B cell (primary cell): ENCODE measurements around the gene TNMD. TPM values are rescaled to one million over a fixed set of nuclear protein-coding genes. Genes with fewer than 3 reads are reported as not detected.

Experiments used
- ATAC-seq: fragments of 200-7000 bp; cut with Tn5 transposase; one replicate; pipeline ENCODE4 v1.10.0; 2021; ENCODE audit warnings: low read depth, mild to moderate bottlenecking, moderate number of reproducible peaks, moderate library complexity
- CTCF ChIA-PET: fragments of 350-600 bp; sonication (Branson Sonifier 250); formaldehyde crosslinking; loops from one replicate; lab custom pipeline; 2021; ENCODE audit warnings: antibody characterized with exemption, inconsistent platforms; lab: Charles Lee
- POLR2A ChIA-PET: fragments of 350-600 bp; sonication (Branson Sonifier 250); formaldehyde crosslinking; loops from one replicate; lab custom pipeline; 2021; ENCODE audit warnings: antibody characterized with exemption; lab: Charles Lee
- DNase-seq: peaks from one replicate; pipeline ENCODE4 v3.0.0; 2013
- H2AFZ ChIP-seq: 2 replicates; pipeline ENCODE4 v1.6.1; 2012; ENCODE audit warnings: mild to moderate bottlenecking, low read depth, low read length; ENCODE audit not compliant: insufficient read depth, poor library complexity, severe bottlenecking
- H3K27ac ChIP-seq, 2 donors: 1 replicate in 1 of 2; 2 replicates in 1 of 2; pipeline ENCODE4 v1.5.1; 2012 to 2013; ENCODE audit warnings: low read length in 2 of 2, mild to moderate bottlenecking in 2 of 2, moderate library complexity in 1 of 2
- H3K27me3 ChIP-seq, 4 experiments: fragments of 200-600 bp in 1 of 4; sonication (generic) in 1 of 4; replicated peaks in 1 of 4; 1 replicate in 2 of 4; 2 replicates in 2 of 4; pipeline versions ENCODE4 v1.6.1 to v1.7.0; 2013 to 2016; ENCODE audit warnings: low read length in 3 of 4, mild to moderate bottlenecking in 2 of 4, mixed read lengths in 1 of 4, moderate library complexity in 1 of 4; ENCODE audit not compliant: insufficient read depth in 4 of 4, control insufficient read depth in 3 of 4; ENCODE audit errors: control extremely low read depth in 1 of 4
- H3K36me3 ChIP-seq, 2 experiments: replicated peaks in 1 of 2; 1 replicate in 1 of 2; 2 replicates in 1 of 2; pipeline versions ENCODE4 v1.6.1 to v1.7.1; 2013; ENCODE audit warnings: low read length in 1 of 2; ENCODE audit not compliant: insufficient read depth in 2 of 2, control insufficient read depth in 1 of 2; ENCODE audit errors: control extremely low read depth in 1 of 2, extremely low read depth in 1 of 2
- H3K4me1 ChIP-seq, 2 donors: fragments of 200-600 bp in 1 of 2; sonication (generic) in 1 of 2; 1 replicate in 1 of 2; 2 replicates in 1 of 2; pipeline versions ENCODE4 v1.5.1 to v1.6.1; 2013 to 2017; ENCODE audit warnings: low read length in 2 of 2; ENCODE audit not compliant: control insufficient read depth in 2 of 2, insufficient read depth in 2 of 2
- H3K4me2 ChIP-seq: replicated peaks from 2 replicates; pipeline ENCODE3; 2012; ENCODE audit warnings: mild to moderate bottlenecking, low read depth, low read length; ENCODE audit not compliant: poor library complexity, severe bottlenecking
- H3K4me3 ChIP-seq, 5 experiments: fragments of 200-600 bp in 1 of 5; sonication (generic) in 1 of 5; 1 replicate in 3 of 5; 2 replicates in 2 of 5; pipeline versions ENCODE4 v1.5.1 to v1.7.0; 2011 to 2016; ENCODE audit warnings: low read length in 4 of 5, mild to moderate bottlenecking in 4 of 5, low read depth in 2 of 5, control low read depth in 1 of 5, moderate library complexity in 1 of 5; ENCODE audit not compliant: insufficient read depth in 1 of 5; ENCODE audit errors: control extremely low read depth in 1 of 5, extremely low read depth in 1 of 5
- H3K79me2 ChIP-seq: fragments of 200-600 bp; sonication (generic); one replicate; pipeline ENCODE4 v1.6.0; 2016; ENCODE audit warnings: low read length; ENCODE audit not compliant: control insufficient read depth, insufficient read depth
- H3K9ac ChIP-seq: fragments of 200-600 bp; sonication (generic); 2 replicates; pipeline ENCODE4 v1.6.1; 2017; ENCODE audit warnings: mild to moderate bottlenecking, low read length, moderate library complexity
- H3K9me3 ChIP-seq, 3 donors: one replicate each; pipeline versions ENCODE4 v1.6.1 to v1.7.1; 2013; ENCODE audit warnings: low read length in 2 of 3; ENCODE audit not compliant: control insufficient read depth in 2 of 3, insufficient read depth in 1 of 3; ENCODE audit errors: control extremely low read depth in 1 of 3
- H4K20me1 ChIP-seq: 2 replicates; pipeline ENCODE4 v1.6.0; 2012; ENCODE audit warnings: mild to moderate bottlenecking, low read length; ENCODE audit not compliant: insufficient read depth, control insufficient read depth, poor library complexity, severe bottlenecking
- H3K27ac Mint-ChIP-seq: one replicate; pipeline ENCODE4 v1.8.0; 2021; ENCODE audit warnings: mixed read lengths
- H3K27me3 Mint-ChIP-seq: one replicate; pipeline ENCODE4 v1.8.0; 2021; ENCODE audit warnings: mixed read lengths
- H3K4me1 Mint-ChIP-seq: one replicate; pipeline ENCODE4 v1.8.0; 2021; ENCODE audit warnings: mixed read lengths
- H3K4me3 Mint-ChIP-seq: one replicate; pipeline ENCODE4 v1.8.0; 2021; ENCODE audit warnings: mixed read lengths
- H3K9me3 Mint-ChIP-seq: one replicate; pipeline ENCODE4 v1.8.0; 2022; ENCODE audit warnings: mixed read lengths; ENCODE audit not compliant: insufficient read depth
- CTCF ChIP-seq: fragments of 200-600 bp; IDR thresholded peaks from one replicate; pipeline ENCODE4 v1.8.0; 2022; ENCODE audit warnings: antibody characterized with exemption, mild to moderate bottlenecking
- EZH2 ChIP-seq: IDR thresholded peaks from 2 replicates; pipeline ENCODE4 v1.6.1; 2012; ENCODE audit warnings: borderline replicate concordance, low read depth, mild to moderate bottlenecking, moderate library complexity, low read length; ENCODE audit not compliant: insufficient read depth, poor library complexity, severe bottlenecking
- WGBS: methylation state at CpG from one replicate; pipeline ENCODE4 v1.1.5; 2013; ENCODE audit warnings: missing lambda C conversion rate; ENCODE audit not compliant: insufficient coverage; 5-methylcytosine and 5-hydroxymethylcytosine counted together
- intact Hi-C: fragments of 100-400 bp; cut with micrococcal nuclease; formaldehyde crosslinking; loops from one replicate; pipeline ENCODE4 v1.10.0; 2022
- polyA plus RNA-seq: library from polyadenylated mRNA; depleted of rRNA; stranded (reverse); fragments of >200 nt; gene quantifications from 2 replicates; pipeline ENCODE4 v1.2.3, GENCODE V29; 2012
- total RNA-seq, 2 donors: library from RNA; stranded (reverse); fragments of 120-200 nt in 1 of 2; gene quantifications; 1 replicate in 1 of 2; 2 replicates in 1 of 2; pipeline versions ENCODE4 v1.2.3 to v1.2.4, GENCODE V29; 2013 to 2022

Gene TNMD
- total and polyA plus RNA-seq, 2 donors (not counting 1 experiment from before 2014, with no cell fraction given): not detected

GRCh38 chrX:100635989-100636320 is 51.2 kb downstream of the TNMD start:
- Histone ChIP-seq H2AFZ (peak overlapping the region; percentile 48), H3K4me3 (peak overlapping the region in 1 of 5 experiments; percentile 32), H3K27me3 (peaks cover 0 to 19% (median 12%) of the 10 kb centered on the region in 4 experiments), H3K4me1 (peaks cover 6% of the 10 kb centered on the region in 2 donors), H3K4me2 (peak overlapping the region; percentile 68), H4K20me1 (no peaks in the 10 kb centered on the region), H3K36me3 (no peaks in the 10 kb centered on the region), H3K79me2 (no peaks in the 10 kb centered on the region), H3K9ac (no peak overlapping the region), H3K27ac (no peak overlapping the region), H3K9me3 (peaks cover 0 to 6% (median 0%) of the 10 kb centered on the region in 3 donors)
- DNase-seq (no peak), ATAC-seq (no peak)
- no peak for TF ChIP-seq EZH2
- no peak for TF ChIP-seq CTCF
- ChIA-PET POLR2A (no interaction called here), CTCF (interaction anchor here (1.2 to 2.6 kb wide), 6 partner anchors 9 to 124 kb away, joined by 3 to 22 read pairs (median 8); no protein-coding TSS in a partner anchor)
- no peak overlapping the region for H3K27ac Mint-ChIP-seq
- peaks cover 14% of the 10 kb centered on the region for H3K27me3 Mint-ChIP-seq
- H3K4me1 Mint-ChIP-seq: peaks cover 8% of the 10 kb centered on the region
- 68% methylated on average over 6 of the region's 8 CpGs for WGBS
- intact Hi-C loops: loop anchor here (1.0 kb wide), 2 partner anchors 21 to 124 kb away; no protein-coding TSS in a partner anchor
- no peaks in the 10 kb centered on the region for H3K9me3 Mint-ChIP-seq
- H3K4me3 Mint-ChIP-seq: peak overlapping the region; percentile 96

- Histone ChIP-seq H3K27me3 (peaks cover 0 to 20% (median 12%) of the 10 kb centered on the region in 4 experiments), H3K4me3 (peak within 1 kb of the TSS in 4 of 5 experiments; percentile 19 to 47 (median 35)), H3K4me1 (peaks cover 6% of the 10 kb centered on the region in 2 donors), H4K20me1 (no peaks in the 10 kb centered on the region), H3K9me3 (peaks cover 0 to 6% (median 0%) of the 10 kb centered on the region in 3 donors), H3K36me3 (no peaks in the 10 kb centered on the region), H3K9ac (peak within 1 kb of the TSS; percentile 46), H3K4me2 (peak within 1 kb of the TSS; percentile 68), H2AFZ (peak within 1 kb of the TSS; percentile 48), H3K79me2 (no peaks in the 10 kb centered on the region), H3K27ac (no peak within 1 kb of the TSS)
- H3K4me3 Mint-ChIP-seq: peak within 1 kb of the TSS; percentile 96
- ATAC-seq (peak; percentile 97), DNase-seq (peak; percentile 71)
- peaks cover 19% of the 10 kb centered on the region for H3K27me3 Mint-ChIP-seq
- no peaks in the 10 kb centered on the region for H3K9me3 Mint-ChIP-seq
- TF ChIP-seq EZH2 (no peak), CTCF (peak; percentile 54)
- WGBS: 18% methylated on average over 33 of the region's 51 CpGs
- H3K27ac Mint-ChIP-seq: no peak within 1 kb of the TSS
- intact Hi-C loops: loop anchor here (1.0 kb wide), 2 partner anchors 21 to 124 kb away; no protein-coding TSS in a partner anchor
- ChIA-PET POLR2A (no interaction called here), CTCF (interaction anchor here (1.0 to 2.6 kb wide), 9 partner anchors 10 to 132 kb away, joined by 3 to 22 read pairs (median 6); no protein-coding TSS in a partner anchor)
- H3K4me1 Mint-ChIP-seq: peaks cover 8% of the 10 kb centered on the region
Observed at GRCh38 chrX:100636321-100636991, 51.7 kb downstream of the TNMD start, which contains the start of gene TSPAN6. Gene TSPAN6 (minus strand): TSS chrX:100636806. CDS start chrX:100636694, 112 bp downstream.
